ENCODE results near the gene UPF2. TPM values are rescaled to one million over a fixed set of nuclear protein-coding genes. Genes with fewer than 3 reads are reported as not detected.
"Not testable (repeated sequence)": the region's sequence is repeated elsewhere in the genome, so short reads cannot be mapped to it uniquely, and the experiment has no call there.

UPF2 gene
- total and polyA plus RNA-seq, 2 donors (not counting 1 experiment from before 2014, with no cell fraction given): 8.9 to 60.0 TPM

- peak overlapping the region; percentile 97 for H3K27ac Mint-ChIP-seq
- Histone ChIP-seq H4K20me1 (ENCODE audit: control insufficient read depth, insufficient read depth, low read length, poor library complexity, severe bottlenecking) (no peaks in the 10 kb centered on the region), H3K9me3 (ENCODE audit: control extremely low read depth in 1 of 3, control insufficient read depth in 2 of 3, insufficient read depth in 1 of 3, low read length in 2 of 3) (no peaks in the 10 kb centered on the region), H3K4me1 (ENCODE audit: control insufficient read depth in 2 of 2, insufficient read depth in 2 of 2, low read length in 2 of 2) (peaks cover 46 to 64% of the 10 kb centered on the region in 2 donors), H3K4me2 (replicated peaks; ENCODE audit: low read depth, low read length, poor library complexity, severe bottlenecking) (peak overlapping the region; percentile 61), H3K36me3 (replicated peaks in 1 of 2; ENCODE audit: control extremely low read depth in 1 of 2, control insufficient read depth in 1 of 2, extremely low read depth in 1 of 2, insufficient read depth in 2 of 2, low read length in 1 of 2) (peaks cover 0 to 17% of the 10 kb centered on the region in 2 experiments), H2AFZ (ENCODE audit: insufficient read depth, low read depth, low read length, poor library complexity, severe bottlenecking) (peak overlapping the region; percentile 89), H3K4me3 (ENCODE audit: control extremely low read depth in 1 of 5, extremely low read depth in 1 of 5, insufficient read depth in 1 of 5, low read depth in 2 of 5, low read length in 4 of 5) (no peak overlapping the region), H3K27me3 (replicated peaks in 1 of 4; ENCODE audit: control extremely low read depth in 1 of 4, control insufficient read depth in 3 of 4, insufficient read depth in 4 of 4, low read length in 3 of 4) (no peaks in the 10 kb centered on the region), H3K9ac (ENCODE audit: low read length) (no peak overlapping the region), H3K27ac (ENCODE audit: low read length in 2 of 2) (peak overlapping the region; percentile 90), H3K79me2 (ENCODE audit: control insufficient read depth, insufficient read depth, low read length) (peaks cover 75% of the 10 kb centered on the region)
- ChIA-PET CTCF (no interaction called here), POLR2A (no interaction called here)
- intact Hi-C loops (cut with micrococcal nuclease): loop anchor here (1.0 kb wide), 1 partner anchor 9 kb away; the partner anchor contains the start of gene DHTKD1
- H3K9me3 Mint-ChIP-seq (ENCODE audit: insufficient read depth): no peaks in the 10 kb centered on the region
- no peak for TF ChIP-seq EZH2 (IDR thresholded peaks at IDR 0.05; ENCODE audit: borderline replicate concordance, insufficient read depth, low read depth, low read length, poor library complexity, severe bottlenecking)
- TF ChIP-seq, protein P1, sequence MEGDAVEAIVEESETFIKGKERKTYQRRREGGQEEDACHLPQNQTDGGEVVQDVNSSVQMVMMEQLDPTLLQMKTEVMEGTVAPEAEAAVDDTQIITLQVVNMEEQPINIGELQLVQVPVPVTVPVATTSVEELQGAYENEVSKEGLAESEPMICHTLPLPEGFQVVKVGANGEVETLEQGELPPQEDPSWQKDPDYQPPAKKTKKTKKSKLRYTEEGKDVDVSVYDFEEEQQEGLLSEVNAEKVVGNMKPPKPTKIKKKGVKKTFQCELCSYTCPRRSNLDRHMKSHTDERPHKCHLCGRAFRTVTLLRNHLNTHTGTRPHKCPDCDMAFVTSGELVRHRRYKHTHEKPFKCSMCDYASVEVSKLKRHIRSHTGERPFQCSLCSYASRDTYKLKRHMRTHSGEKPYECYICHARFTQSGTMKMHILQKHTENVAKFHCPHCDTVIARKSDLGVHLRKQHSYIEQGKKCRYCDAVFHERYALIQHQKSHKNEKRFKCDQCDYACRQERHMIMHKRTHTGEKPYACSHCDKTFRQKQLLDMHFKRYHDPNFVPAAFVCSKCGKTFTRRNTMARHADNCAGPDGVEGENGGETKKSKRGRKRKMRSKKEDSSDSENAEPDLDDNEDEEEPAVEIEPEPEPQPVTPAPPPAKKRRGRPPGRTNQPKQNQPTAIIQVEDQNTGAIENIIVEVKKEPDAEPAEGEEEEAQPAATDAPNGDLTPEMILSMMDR (IDR thresholded peaks at IDR 0.05): no peak
- H3K27me3 Mint-ChIP-seq: no peaks in the 10 kb centered on the region
- ATAC-seq (ENCODE audit: low read depth) (peak; percentile 73), DNase-seq (peak; percentile 81)
- peak overlapping the region; percentile 72 for H3K4me3 Mint-ChIP-seq
- WGBS (ENCODE audit: insufficient coverage): 10% methylated on average over 8 of the region's 9 CpGs
- peaks cover 54% of the 10 kb centered on the region for H3K4me1 Mint-ChIP-seq
These were observed 35.1 kb upstream of the UPF2 start for GRCh38 chr10:12077580-12078180.

DNA sequence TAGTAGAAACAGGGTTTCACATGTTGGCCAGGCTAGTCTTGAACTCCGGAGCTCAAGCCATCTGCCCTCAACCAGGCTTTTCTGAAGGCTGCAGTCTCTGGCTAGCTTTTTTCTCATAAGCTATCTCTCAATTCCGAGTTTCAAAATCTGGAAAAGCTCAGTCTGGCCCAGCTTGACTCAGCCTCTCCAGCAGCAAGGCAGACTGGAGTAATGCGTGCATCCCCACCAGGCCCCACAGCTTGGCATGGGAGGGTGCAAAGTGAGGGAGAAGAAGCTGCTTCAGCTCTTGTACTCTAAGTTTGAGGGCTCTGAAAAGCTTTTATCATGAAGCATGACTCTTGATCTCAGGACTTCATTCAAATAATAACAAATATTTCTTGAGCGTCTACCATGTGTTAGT lies 30.9 kb upstream of the UPF2 start:
- H3K9ac ChIP-seq (ENCODE audit: low read length): no peak overlapping the region
- POLR2A ChIA-PET: interaction anchor here (0.6 to 5.1 kb wide), 3 partner anchors 23 to 36 kb away, joined by 3 to 25 read pairs (median 5); partner anchors contain the start of gene UPF2

DNA sequence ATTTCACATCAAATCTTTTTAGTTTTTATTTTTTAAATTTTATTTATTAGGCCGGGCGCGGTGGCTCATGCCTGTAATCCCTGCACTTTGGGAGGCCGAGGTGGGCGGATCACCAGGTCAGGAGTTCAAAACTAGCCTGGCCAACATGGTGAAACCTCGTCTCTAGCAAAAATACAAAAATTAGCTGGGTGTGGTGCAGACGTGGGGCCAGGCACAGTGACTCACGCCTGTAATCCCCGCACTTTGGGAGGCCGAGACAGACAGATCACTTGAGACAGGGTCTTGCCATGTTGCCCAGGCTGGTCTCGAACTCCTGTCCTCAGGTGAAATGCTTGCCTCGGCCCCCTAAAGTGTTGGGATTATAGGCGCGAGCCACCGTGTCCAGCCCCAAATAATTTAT lies 28.8 kb upstream of the UPF2 start:
- peaks cover 11% of the 10 kb centered on the region for H4K20me1 ChIP-seq (ENCODE audit: control insufficient read depth, insufficient read depth, low read length, poor library complexity, severe bottlenecking)
- H3K27ac ChIP-seq (ENCODE audit: low read length in 2 of 2); H3K27me3 Mint-ChIP-seq; intact Hi-C loops (cut with micrococcal nuclease); H2AFZ ChIP-seq (ENCODE audit: insufficient read depth, low read depth, low read length, poor library complexity, severe bottlenecking); DNase-seq; H3K27me3 ChIP-seq (replicated peaks in 1 of 4; ENCODE audit: control extremely low read depth in 1 of 4, control insufficient read depth in 3 of 4, insufficient read depth in 4 of 4, low read length in 3 of 4); H3K4me2 ChIP-seq (replicated peaks; ENCODE audit: low read depth, low read length, poor library complexity, severe bottlenecking); H3K9me3 ChIP-seq (ENCODE audit: control extremely low read depth in 1 of 3, control insufficient read depth in 2 of 3, insufficient read depth in 1 of 3, low read length in 2 of 3); H3K4me3 ChIP-seq (ENCODE audit: control extremely low read depth in 1 of 5, extremely low read depth in 1 of 5, insufficient read depth in 1 of 5, low read depth in 2 of 5, low read length in 4 of 5); H3K9me3 Mint-ChIP-seq (ENCODE audit: insufficient read depth); ATAC-seq (ENCODE audit: low read depth); H3K4me3 Mint-ChIP-seq; H3K36me3 ChIP-seq (replicated peaks in 1 of 2; ENCODE audit: control extremely low read depth in 1 of 2, control insufficient read depth in 1 of 2, extremely low read depth in 1 of 2, insufficient read depth in 2 of 2, low read length in 1 of 2); H3K9ac ChIP-seq (ENCODE audit: low read length); CTCF ChIA-PET: not testable (repeated sequence)
- 98% methylated on average over 10 of the region's 15 CpGs for WGBS (ENCODE audit: insufficient coverage)
- Mint-ChIP-seq H3K27ac (peak overlapping the region; percentile 56), H3K4me1 (peaks cover 57% of the 10 kb centered on the region)
- H3K79me2 ChIP-seq (ENCODE audit: control insufficient read depth, insufficient read depth, low read length): peaks cover 69% of the 10 kb centered on the region
- H3K4me1 ChIP-seq (ENCODE audit: control insufficient read depth in 2 of 2, insufficient read depth in 2 of 2, low read length in 2 of 2): peaks cover 47 to 60% of the 10 kb centered on the region in 2 donors
- POLR2A ChIA-PET: interaction anchor here (0.6 kb wide), 1 partner anchor 15 kb away, joined by 5 read pairs; no protein-coding TSS in a partner anchor

More for the DNA sequence above, 30.9 kb upstream of the UPF2 start:
- Histone ChIP-seq H3K4me2 (replicated peaks; ENCODE audit: low read depth, low read length, poor library complexity, severe bottlenecking) (peak overlapping the region; percentile 16), H3K36me3 (replicated peaks in 1 of 2; ENCODE audit: control extremely low read depth in 1 of 2, control insufficient read depth in 1 of 2, extremely low read depth in 1 of 2, insufficient read depth in 2 of 2, low read length in 1 of 2) (peaks cover 0 to 9% of the 10 kb centered on the region in 2 experiments), H3K27me3 (replicated peaks in 1 of 4; ENCODE audit: control extremely low read depth in 1 of 4, control insufficient read depth in 3 of 4, insufficient read depth in 4 of 4, low read length in 3 of 4) (no peaks in the 10 kb centered on the region), H3K4me3 (ENCODE audit: control extremely low read depth in 1 of 5, extremely low read depth in 1 of 5, insufficient read depth in 1 of 5, low read depth in 2 of 5, low read length in 4 of 5) (no peak overlapping the region), H3K79me2 (ENCODE audit: control insufficient read depth, insufficient read depth, low read length) (peaks cover 81% of the 10 kb centered on the region), H2AFZ (ENCODE audit: insufficient read depth, low read depth, low read length, poor library complexity, severe bottlenecking) (no peak overlapping the region), H3K4me1 (ENCODE audit: control insufficient read depth in 2 of 2, insufficient read depth in 2 of 2, low read length in 2 of 2) (peaks cover 57 to 69% of the 10 kb centered on the region in 2 donors), H3K27ac (ENCODE audit: low read length in 2 of 2) (peak overlapping the region; percentile 87 to 93), H3K9me3 (ENCODE audit: control extremely low read depth in 1 of 3, control insufficient read depth in 2 of 3, insufficient read depth in 1 of 3, low read length in 2 of 3) (no peaks in the 10 kb centered on the region), H4K20me1 (ENCODE audit: control insufficient read depth, insufficient read depth, low read length, poor library complexity, severe bottlenecking) (peaks cover 11% of the 10 kb centered on the region)
- H3K27ac Mint-ChIP-seq: peak overlapping the region; percentile 87
- TF ChIP-seq EZH2 (IDR thresholded peaks at IDR 0.05; ENCODE audit: borderline replicate concordance, insufficient read depth, low read depth, low read length, poor library complexity, severe bottlenecking): no peak
- no peak for DNase-seq
- 76% methylated on average over 3 of the region's 4 CpGs for WGBS (ENCODE audit: insufficient coverage)
- no peak for ATAC-seq (ENCODE audit: low read depth)
- peak overlapping the region; percentile 57 for H3K4me3 Mint-ChIP-seq
- H3K9me3 Mint-ChIP-seq (ENCODE audit: insufficient read depth): no peaks in the 10 kb centered on the region
- intact Hi-C loops (cut with micrococcal nuclease): no loop called here
- CTCF ChIA-PET: interaction anchor here (1.0 to 1.3 kb wide), 3 partner anchors 22 to 57 kb away, joined by 3 to 6 read pairs (median 4); no protein-coding TSS in a partner anchor
- H3K4me1 Mint-ChIP-seq: peaks cover 62% of the 10 kb centered on the region
- H3K27me3 Mint-ChIP-seq: no peaks in the 10 kb centered on the region

All from B cell (primary cell).